HCT116 (cell line): ENCODE results near the gene GLI3. TPM values are rescaled to one million over a fixed set of nuclear protein-coding genes. Genes with fewer than 3 reads are reported as not detected.

ENCODE experiments used
- ATAC-seq: fragments of 200-7000 bp; cut with Tn5 transposase; 2 replicates; pipeline ENCODE4 v1.9.1; 2020; ENCODE audit warnings: mild to moderate bottlenecking, moderate library complexity
- BruUV-seq: library from RNA; stranded (reverse); fragments of 400-500 nt; replicated peaks from 2 replicates; lab custom pipeline; 2021; lab: Mats Ljungman, UMichigan
- CTCF ChIA-PET: fragments of 300-600 bp; sonication (Branson Sonifier 250); formaldehyde crosslinking; loops from one replicate; lab custom pipeline; 2021; ENCODE audit warnings: antibody characterized with exemption; lab: Charles Lee
- POLR2A ChIA-PET: fragments of 300-600, 350-600 bp; sonication (Branson Sonifier 250); formaldehyde crosslinking; loops from one replicate; lab custom pipeline; 2021; ENCODE audit warnings: antibody characterized with exemption; lab: Charles Lee
- RAD21 ChIA-PET, 2 experiments: fragments of 300-600 bp; sonication (Branson Sonifier 250); formaldehyde crosslinking; loops; one replicate each; lab custom pipeline; 2023; ENCODE audit warnings: low total read pairs in 2 of 2; ENCODE audit not compliant: uncharacterized antibody in 2 of 2, unreplicated experiment in 2 of 2, low non-redundant PET in 1 of 2; lab: Charles Lee
- DNase-seq: peaks from one replicate; pipeline ENCODE4 v3.0.0-alpha.2; 2010; ENCODE audit warnings: low read depth, low spot score
- H2AFZ ChIP-seq: fragments of 200-600 bp; shearing (Covaris generic), sonication (generic); 2 replicates; pipeline ENCODE4 v1.6.1; 2017; ENCODE audit warnings: low read depth, mixed run types, mixed read lengths, antibody characterized with exemption, low read length; ENCODE audit not compliant: poor library complexity, severe bottlenecking
- H3K27ac ChIP-seq: 2 replicates; pipeline ENCODE4 v1.5.1; 2012; ENCODE audit warnings: low read depth, low read length
- H3K27me3 ChIP-seq: fragments of 200-600 bp; sonication (generic); 2 replicates; pipeline ENCODE4 v1.6.1; 2016; ENCODE audit warnings: mixed run types, low read length, mixed read lengths; ENCODE audit not compliant: insufficient read depth
- H3K36me3 ChIP-seq, 2 experiments: fragments of 200-500 bp in 1 of 2; fragments of 200-600 bp in 1 of 2; sonication (Bioruptor generic) in 1 of 2; sonication (generic) in 1 of 2; 2 replicates each; pipeline versions ENCODE4 v1.5.1 to v1.6.1; 2014 to 2016; ENCODE audit warnings: low read length in 2 of 2, inconsistent platforms in 1 of 2, mixed read lengths in 1 of 2, mixed run types in 1 of 2; ENCODE audit not compliant: insufficient read depth in 2 of 2, control insufficient read depth in 1 of 2
- H3K4me1 ChIP-seq, 2 experiments: fragments of 200-600 bp in 1 of 2; sonication (generic) in 1 of 2; 2 replicates each; pipeline versions ENCODE4 v1.5.1 to v1.6.1; 2012 to 2017; ENCODE audit warnings: low read length in 2 of 2, inconsistent platforms in 1 of 2, mild to moderate bottlenecking in 1 of 2, mixed read lengths in 1 of 2, mixed run types in 1 of 2, moderate library complexity in 1 of 2; ENCODE audit not compliant: insufficient read depth in 2 of 2, control insufficient read depth in 1 of 2
- H3K4me2 ChIP-seq: fragments of 200-600 bp; sonication (generic); 2 replicates; pipeline ENCODE4 v1.6.1; 2017; ENCODE audit warnings: mixed run types, low read length, mixed read lengths
- H3K4me3 ChIP-seq, 2 experiments: fragments of 200-600 bp in 1 of 2; sonication (generic) in 1 of 2; replicated peaks in 1 of 2; 2 replicates each; pipeline ENCODE4 v1.5.1; 2011 to 2016; ENCODE audit warnings: low read length in 2 of 2, control low read depth in 1 of 2, low read depth in 1 of 2, mild to moderate bottlenecking in 1 of 2, mixed read lengths in 1 of 2, mixed run types in 1 of 2
- H3K79me2 ChIP-seq: fragments of 200-600 bp; sonication (generic); 2 replicates; pipeline ENCODE4 v1.6.1; 2017; ENCODE audit warnings: mild to moderate bottlenecking, mixed run types, low read length, moderate library complexity, mixed read lengths; ENCODE audit not compliant: insufficient read depth
- H3K9ac ChIP-seq: fragments of 200-600 bp; sonication (generic); 2 replicates; pipeline ENCODE4 v1.6.1; 2016; ENCODE audit warnings: low read length, mixed read lengths
- H3K9me2 ChIP-seq: fragments of 200-600 bp; sonication (generic), shearing (Covaris generic); 2 replicates; pipeline ENCODE4 v1.6.1; 2017; ENCODE audit warnings: mixed run types, mild to moderate bottlenecking, moderate library complexity; ENCODE audit not compliant: insufficient read depth
- H3K9me3 ChIP-seq, 2 experiments: fragments of 200-500 bp in 1 of 2; fragments of 200-600 bp in 1 of 2; sonication (Bioruptor generic) in 1 of 2; sonication (generic) in 1 of 2; 2 replicates each; pipeline ENCODE4 v1.6.1; 2014 to 2017; ENCODE audit warnings: low read length in 2 of 2, mixed read lengths in 2 of 2, inconsistent platforms in 1 of 2, low read depth in 1 of 2, mild to moderate bottlenecking in 1 of 2, mixed run types in 1 of 2, moderate library complexity in 1 of 2; ENCODE audit not compliant: control insufficient read depth in 1 of 2, insufficient read depth in 1 of 2
- H4K20me1 ChIP-seq: fragments of 200-600 bp; sonication (generic), shearing (Covaris generic); 2 replicates; pipeline ENCODE4 v1.6.1; 2017; ENCODE audit warnings: mixed run types, mild to moderate bottlenecking, moderate library complexity; ENCODE audit not compliant: insufficient read depth
- ATF3 ChIP-seq: IDR thresholded peaks from 2 replicates; pipeline ENCODE4 v1.6.1; 2012
- CEBPB ChIP-seq: IDR thresholded peaks from 2 replicates; pipeline ENCODE4 v1.6.1; 2012; ENCODE audit warnings: low read depth
- EGR1 ChIP-seq: IDR thresholded peaks from 2 replicates; pipeline ENCODE4 v1.6.1; 2012; ENCODE audit warnings: low read depth
- ELF1 ChIP-seq: IDR thresholded peaks from 2 replicates; pipeline ENCODE4 v1.6.1; 2012; ENCODE audit warnings: low read depth, borderline replicate concordance
- EZH2 ChIP-seq: fragments of 200-600 bp; sonication (generic); IDR thresholded peaks from 2 replicates; pipeline ENCODE4 v1.6.1; 2017; ENCODE audit warnings: antibody characterized with exemption, mixed run types
- EZH2phosphoT487 ChIP-seq: fragments of 200-600 bp; IDR thresholded peaks from 2 replicates; pipeline ENCODE4 v1.6.1; 2018; ENCODE audit warnings: antibody characterized with exemption, borderline replicate concordance
- FOSL1 ChIP-seq: IDR thresholded peaks from 2 replicates; pipeline ENCODE4 v1.6.1; 2012; ENCODE audit warnings: low read depth
- REST ChIP-seq: IDR thresholded peaks from 2 replicates; pipeline ENCODE4 v1.6.1; 2012; ENCODE audit warnings: low read depth
- SIN3A ChIP-seq: IDR thresholded peaks from 2 replicates; pipeline ENCODE4 v1.6.1; 2012; ENCODE audit warnings: low read depth
- SRF ChIP-seq: IDR thresholded peaks from 2 replicates; pipeline ENCODE4 v1.6.1; 2012; ENCODE audit warnings: low read depth
- ZFX ChIP-seq: fragments of 450-650 bp; IDR thresholded peaks from 2 replicates; pipeline ENCODE4 v1.6.1; 2017
- intact Hi-C: fragments of 100-400 bp; cut with micrococcal nuclease; formaldehyde crosslinking; loops from 2 replicates; pipeline ENCODE4 v1.10.0; 2022
- total RNA-seq: library from RNA; stranded (reverse); gene quantifications from one replicate; pipeline ENCODE4 v1.2.1, GENCODE V29; 2021; ENCODE audit not compliant: unreplicated experiment
- TF ChIP-seq, protein P1 (sequence below), 3 experiments: fragments of 200-600 bp in 1 of 3; sonication (generic) in 1 of 3; IDR thresholded peaks in 2 of 3; conservative IDR thresholded peaks in 1 of 3; 2 replicates each; pipeline ENCODE4 v1.5.1; 2012 to 2017; ENCODE audit warnings: low read depth in 2 of 3, low read length in 2 of 3, antibody characterized with exemption in 1 of 3, borderline replicate concordance in 1 of 3, control low read depth in 1 of 3, mild to moderate bottlenecking in 1 of 3, mixed read lengths in 1 of 3, mixed run types in 1 of 3, moderate library complexity in 1 of 3; ENCODE audit not compliant: insufficient read depth in 1 of 3
- TF ChIP-seq, protein P2 (sequence below): IDR thresholded peaks from 2 replicates; pipeline ENCODE4 v1.6.1; 2011; ENCODE audit warnings: mild to moderate bottlenecking, low read length, moderate library complexity; ENCODE audit not compliant: insufficient replicate concordance; ENCODE audit errors: extremely low read depth
- TF ChIP-seq, protein P3 (sequence below): IDR thresholded peaks from 2 replicates; pipeline ENCODE4 v1.6.1; 2012

GLI3 gene
- total RNA-seq, 1 experiment from 2014 or later, result 0.07 TPM

DNA sequence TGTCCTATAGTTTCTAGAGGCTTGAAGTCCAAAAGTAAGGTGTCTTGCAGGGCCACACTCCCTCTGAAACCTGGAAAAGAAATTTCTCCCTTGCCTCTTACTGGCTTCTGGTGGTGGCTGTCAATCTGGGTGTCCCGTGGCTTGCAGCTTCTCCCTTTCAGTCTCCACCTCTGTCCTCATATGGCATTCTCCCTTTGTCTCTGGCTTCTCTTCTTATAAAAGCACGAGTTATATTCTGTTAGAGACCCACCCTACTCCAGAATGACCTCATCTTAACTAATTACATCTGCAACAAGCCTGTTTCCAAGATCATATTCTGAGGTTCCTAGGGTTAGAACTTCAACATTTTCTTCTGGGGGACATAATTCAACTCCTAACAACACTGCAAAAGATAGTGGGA lies 3.4 kb upstream of the GLI3 start:
- intact Hi-C loops, result no loop called here
- RAD21 ChIA-PET, result no interaction called here
- H4K20me1 ChIP-seq, result no peaks in the 10 kb centered on the region
- no peaks in the 10 kb centered on the region for H3K36me3 ChIP-seq
- H3K79me2 ChIP-seq, result no peaks in the 10 kb centered on the region
- DNase-seq (no peak), ATAC-seq (no peak)
- H3K9me2 ChIP-seq, result no peaks in the 10 kb centered on the region
- no peaks in the 10 kb centered on the region for H3K4me1 ChIP-seq
- H3K9ac ChIP-seq, result no peak overlapping the region
- CTCF ChIA-PET, result no interaction called here
- H3K27ac ChIP-seq, result no peak overlapping the region
- no peak overlapping the region for H3K4me3 ChIP-seq
- H3K4me2 ChIP-seq, result no peak overlapping the region
- TF ChIP-seq SIN3A, result no peak
- no peak for TF ChIP-seq REST
- no peak for TF ChIP-seq ZFX
- TF ChIP-seq ATF3, result no peak
- no peak for TF ChIP-seq FOSL1
- TF ChIP-seq CEBPB, result no peak
- TF ChIP-seq EZH2phosphoT487, result no peak
- TF ChIP-seq, protein P1, sequence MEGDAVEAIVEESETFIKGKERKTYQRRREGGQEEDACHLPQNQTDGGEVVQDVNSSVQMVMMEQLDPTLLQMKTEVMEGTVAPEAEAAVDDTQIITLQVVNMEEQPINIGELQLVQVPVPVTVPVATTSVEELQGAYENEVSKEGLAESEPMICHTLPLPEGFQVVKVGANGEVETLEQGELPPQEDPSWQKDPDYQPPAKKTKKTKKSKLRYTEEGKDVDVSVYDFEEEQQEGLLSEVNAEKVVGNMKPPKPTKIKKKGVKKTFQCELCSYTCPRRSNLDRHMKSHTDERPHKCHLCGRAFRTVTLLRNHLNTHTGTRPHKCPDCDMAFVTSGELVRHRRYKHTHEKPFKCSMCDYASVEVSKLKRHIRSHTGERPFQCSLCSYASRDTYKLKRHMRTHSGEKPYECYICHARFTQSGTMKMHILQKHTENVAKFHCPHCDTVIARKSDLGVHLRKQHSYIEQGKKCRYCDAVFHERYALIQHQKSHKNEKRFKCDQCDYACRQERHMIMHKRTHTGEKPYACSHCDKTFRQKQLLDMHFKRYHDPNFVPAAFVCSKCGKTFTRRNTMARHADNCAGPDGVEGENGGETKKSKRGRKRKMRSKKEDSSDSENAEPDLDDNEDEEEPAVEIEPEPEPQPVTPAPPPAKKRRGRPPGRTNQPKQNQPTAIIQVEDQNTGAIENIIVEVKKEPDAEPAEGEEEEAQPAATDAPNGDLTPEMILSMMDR (IDR thresholded peaks at IDR 0.05 in 2 of 3, conservative IDR thresholded peaks at IDR 0.05 in 1 of 3; ENCODE audit: borderline replicate concordance in 1 of 3, insufficient read depth in 1 of 3, low read depth in 2 of 3, low read length in 2 of 3), result no peak
- TF ChIP-seq EGR1, result no peak
- TF ChIP-seq, protein P2, sequence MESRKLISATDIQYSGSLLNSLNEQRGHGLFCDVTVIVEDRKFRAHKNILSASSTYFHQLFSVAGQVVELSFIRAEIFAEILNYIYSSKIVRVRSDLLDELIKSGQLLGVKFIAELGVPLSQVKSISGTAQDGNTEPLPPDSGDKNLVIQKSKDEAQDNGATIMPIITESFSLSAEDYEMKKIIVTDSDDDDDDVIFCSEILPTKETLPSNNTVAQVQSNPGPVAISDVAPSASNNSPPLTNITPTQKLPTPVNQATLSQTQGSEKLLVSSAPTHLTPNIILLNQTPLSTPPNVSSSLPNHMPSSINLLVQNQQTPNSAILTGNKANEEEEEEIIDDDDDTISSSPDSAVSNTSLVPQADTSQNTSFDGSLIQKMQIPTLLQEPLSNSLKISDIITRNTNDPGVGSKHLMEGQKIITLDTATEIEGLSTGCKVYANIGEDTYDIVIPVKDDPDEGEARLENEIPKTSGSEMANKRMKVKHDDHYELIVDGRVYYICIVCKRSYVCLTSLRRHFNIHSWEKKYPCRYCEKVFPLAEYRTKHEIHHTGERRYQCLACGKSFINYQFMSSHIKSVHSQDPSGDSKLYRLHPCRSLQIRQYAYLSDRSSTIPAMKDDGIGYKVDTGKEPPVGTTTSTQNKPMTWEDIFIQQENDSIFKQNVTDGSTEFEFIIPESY, result no peak
- TF ChIP-seq, protein P3, sequence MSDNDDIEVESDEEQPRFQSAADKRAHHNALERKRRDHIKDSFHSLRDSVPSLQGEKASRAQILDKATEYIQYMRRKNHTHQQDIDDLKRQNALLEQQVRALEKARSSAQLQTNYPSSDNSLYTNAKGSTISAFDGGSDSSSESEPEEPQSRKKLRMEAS, result no peak
- no peak for TF ChIP-seq EZH2
- TF ChIP-seq SRF, result no peak
- no peak for TF ChIP-seq ELF1
- TF ChIP-seq, all 23 proteins: peak for 0
- H3K9me3 ChIP-seq, result no peaks in the 10 kb centered on the region; a peak in 1 of 4 replicates
- POLR2A ChIA-PET, result no interaction called here
- H2AFZ ChIP-seq, result no peak overlapping the region
- BruUV-seq, result no TSS peak
- H3K27me3 ChIP-seq, result no peaks in the 10 kb centered on the region
